Measurements from ENCODE around the gene DNAJC17.

DNAJC17 gene

GRCh38 chr15:40850576-40851112 lies 43.4 kb upstream of the DNAJC17 start:
- no peak overlapping the region for H3K27ac ChIP-seq (ENCODE audit: low read depth, low read length, poor library complexity, severe bottlenecking)
- H3F3A ChIP-seq (ENCODE audit: insufficient read depth, low read length), result no peaks in the 10 kb centered on the region
- no peak overlapping the region for H2AFZ ChIP-seq (ENCODE audit: low read length)
- H4K20me1 ChIP-seq (ENCODE audit: insufficient read depth, low read length), result no peaks in the 10 kb centered on the region
- no peaks in the 10 kb centered on the region for H3K9me2 ChIP-seq (ENCODE audit: low read depth, low read length)
- no peak overlapping the region for H3K9ac ChIP-seq (ENCODE audit: low read length)
- no peaks in the 10 kb centered on the region for H3K27me3 ChIP-seq (ENCODE audit: insufficient read depth, low read length)
- H3K4me2 ChIP-seq (ENCODE audit: low read length), result no peak overlapping the region
- 0 out of 2 replicates have a peak, but pooled peaks cover 7% of the 10 kb centered on the region for H3K36me3 ChIP-seq (ENCODE audit: insufficient read depth, low read length)
- H3K4me3 ChIP-seq (ENCODE audit: low read depth, low read length, poor library complexity, severe bottlenecking), result no peak overlapping the region
- H3K4me1 ChIP-seq (ENCODE audit: insufficient read depth, low read length, severe bottlenecking), result peaks cover 21% of the 10 kb centered on the region
- no peak for TF ChIP-seq CTCF (IDR thresholded peaks at IDR 0.05; ENCODE audit: low read length)
- TF ChIP-seq EZH2 (IDR thresholded peaks at IDR 0.05; ENCODE audit: borderline replicate concordance, low read length), result no peak
- H3K79me2 ChIP-seq (ENCODE audit: insufficient read depth, low read length), result no peaks in the 10 kb centered on the region
- no peaks in the 10 kb centered on the region for H3K9me3 ChIP-seq (ENCODE audit: low read length)

- Histone ChIP-seq H3K36me3 (ENCODE audit: insufficient read depth, low read length) (no peaks in the 10 kb centered on the region), H2AFZ (ENCODE audit: low read length) (no peak overlapping the region), H3K9me2 (ENCODE audit: low read depth, low read length) (no peaks in the 10 kb centered on the region), H3K4me2 (ENCODE audit: low read length) (peak overlapping the region; percentile 91), H3K9me3 (ENCODE audit: low read length) (no peaks in the 10 kb centered on the region), H3K9ac (ENCODE audit: low read length) (no peak overlapping the region; the same call in 1 of the 2 replicates), H3K4me3 (ENCODE audit: low read depth, low read length, poor library complexity, severe bottlenecking) (peak overlapping the region; percentile 18), H3F3A (ENCODE audit: insufficient read depth, low read length) (no peaks in the 10 kb centered on the region), H3K27me3 (ENCODE audit: insufficient read depth, low read length) (no peaks in the 10 kb centered on the region), H3K27ac (ENCODE audit: low read depth, low read length, poor library complexity, severe bottlenecking) (peak overlapping the region; percentile 50), H3K4me1 (ENCODE audit: insufficient read depth, low read length, severe bottlenecking) (peaks cover 37% of the 10 kb centered on the region), H3K79me2 (ENCODE audit: insufficient read depth, low read length) (no peaks in the 10 kb centered on the region), H4K20me1 (ENCODE audit: insufficient read depth, low read length) (no peaks in the 10 kb centered on the region)
- TF ChIP-seq EZH2 (IDR thresholded peaks at IDR 0.05; ENCODE audit: borderline replicate concordance, low read length) (no peak), CTCF (IDR thresholded peaks at IDR 0.05; ENCODE audit: low read length) (no peak)
These were observed 40.1 kb upstream of the DNAJC17 start for GRCh38 chr15:40847223-40847961.

GRCh38 chr15:40846841-40847222 lies 39.6 kb upstream of the DNAJC17 start:
- H3K36me3 ChIP-seq (ENCODE audit: insufficient read depth, low read length), result no peaks in the 10 kb centered on the region
- H3F3A ChIP-seq (ENCODE audit: insufficient read depth, low read length), result no peaks in the 10 kb centered on the region
- TF ChIP-seq CTCF (IDR thresholded peaks at IDR 0.05; ENCODE audit: low read length), result no peak
- TF ChIP-seq EZH2 (IDR thresholded peaks at IDR 0.05; ENCODE audit: borderline replicate concordance, low read length), result no peak
- H3K4me3 ChIP-seq (ENCODE audit: low read depth, low read length, poor library complexity, severe bottlenecking), result peak overlapping the region; percentile 18
- no peaks in the 10 kb centered on the region for H3K79me2 ChIP-seq (ENCODE audit: insufficient read depth, low read length)
- no peaks in the 10 kb centered on the region for H3K9me3 ChIP-seq (ENCODE audit: low read length)
- H4K20me1 ChIP-seq (ENCODE audit: insufficient read depth, low read length), result no peaks in the 10 kb centered on the region
- no peak overlapping the region for H2AFZ ChIP-seq (ENCODE audit: low read length)
- no peaks in the 10 kb centered on the region for H3K9me2 ChIP-seq (ENCODE audit: low read depth, low read length)
- H3K4me1 ChIP-seq (ENCODE audit: insufficient read depth, low read length, severe bottlenecking), result peaks cover 37% of the 10 kb centered on the region
- H3K4me2 ChIP-seq (ENCODE audit: low read length), result peak overlapping the region; percentile 91
- no peaks in the 10 kb centered on the region for H3K27me3 ChIP-seq (ENCODE audit: insufficient read depth, low read length)
- no peak overlapping the region; the same call in 1 of the 2 replicates for H3K9ac ChIP-seq (ENCODE audit: low read length)
- peak overlapping the region; percentile 50 for H3K27ac ChIP-seq (ENCODE audit: low read depth, low read length, poor library complexity, severe bottlenecking)

All from OCI-LY1 (cell line).